ENCODE measurements around the gene NEDD9. TPM values are rescaled to one million over a fixed set of nuclear protein-coding genes. Genes with fewer than 3 reads are reported as not detected.
A peak's percentile ranks its signal among the peaks of the same experiment; 100 is the strongest.

The NEDD9 gene
- total and polyA plus RNA-seq, 2 of the 13 experiments (the other 11 are each of a cell fraction or from before 2014, with no cell fraction given) = 27.1 to 389 TPM

DNA sequence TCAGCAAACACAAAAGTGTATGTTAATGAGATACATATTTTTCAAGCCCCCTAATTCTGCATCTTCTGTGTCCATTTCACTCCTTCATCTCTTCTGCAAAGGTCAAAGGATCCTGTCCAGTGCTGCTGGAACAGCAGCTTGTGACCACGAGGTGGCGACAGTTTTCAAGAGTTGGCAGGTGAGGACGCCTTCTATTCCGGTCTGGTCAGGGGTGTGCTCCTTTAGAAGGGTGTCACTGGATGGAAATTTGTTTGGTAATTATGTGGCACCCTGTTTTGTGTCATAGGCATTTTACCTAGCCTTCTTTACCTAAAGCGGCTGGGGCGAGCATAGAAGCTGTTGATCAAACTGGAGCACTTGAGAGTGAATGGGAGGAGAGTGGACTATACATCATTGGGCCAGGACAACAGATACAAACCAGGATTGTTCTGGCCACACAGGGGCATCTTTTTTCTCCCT, 88.0 kb downstream of the NEDD9 start (continued):
- TF ChIP-seq, protein P1, sequence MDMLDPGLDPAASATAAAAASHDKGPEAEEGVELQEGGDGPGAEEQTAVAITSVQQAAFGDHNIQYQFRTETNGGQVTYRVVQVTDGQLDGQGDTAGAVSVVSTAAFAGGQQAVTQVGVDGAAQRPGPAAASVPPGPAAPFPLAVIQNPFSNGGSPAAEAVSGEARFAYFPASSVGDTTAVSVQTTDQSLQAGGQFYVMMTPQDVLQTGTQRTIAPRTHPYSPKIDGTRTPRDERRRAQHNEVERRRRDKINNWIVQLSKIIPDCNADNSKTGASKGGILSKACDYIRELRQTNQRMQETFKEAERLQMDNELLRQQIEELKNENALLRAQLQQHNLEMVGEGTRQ (IDR thresholded peaks at IDR 0.05; ENCODE audit: low read depth, low read length) = no peak
- TF ChIP-seq, protein P1 (CRISPR knock-in tag; IDR thresholded peaks at IDR 0.05; ENCODE audit: borderline replicate concordance) = no peak
- TF ChIP-seq KAT7 (CRISPR knock-in tag; IDR thresholded peaks at IDR 0.05; ENCODE audit: borderline replicate concordance) = 0 out of 2 replicates have a peak, but pooled peaks have one; percentile 7
- TF ChIP-seq RBM22 (optimal IDR thresholded peaks at IDR 0.05; ENCODE audit: low read length) = no peak
- peak; percentile 46; the same call in 1 of the 2 replicates for TF ChIP-seq HDAC2 (CRISPR knock-in tag; IDR thresholded peaks at IDR 0.05)
- TF ChIP-seq ZFP90 (CRISPR knock-in tag; IDR thresholded peaks at IDR 0.05; ENCODE audit: borderline replicate concordance) = 0 out of 2 replicates have a peak, but pooled peaks have one; percentile 27
- TF ChIP-seq, protein P2, sequence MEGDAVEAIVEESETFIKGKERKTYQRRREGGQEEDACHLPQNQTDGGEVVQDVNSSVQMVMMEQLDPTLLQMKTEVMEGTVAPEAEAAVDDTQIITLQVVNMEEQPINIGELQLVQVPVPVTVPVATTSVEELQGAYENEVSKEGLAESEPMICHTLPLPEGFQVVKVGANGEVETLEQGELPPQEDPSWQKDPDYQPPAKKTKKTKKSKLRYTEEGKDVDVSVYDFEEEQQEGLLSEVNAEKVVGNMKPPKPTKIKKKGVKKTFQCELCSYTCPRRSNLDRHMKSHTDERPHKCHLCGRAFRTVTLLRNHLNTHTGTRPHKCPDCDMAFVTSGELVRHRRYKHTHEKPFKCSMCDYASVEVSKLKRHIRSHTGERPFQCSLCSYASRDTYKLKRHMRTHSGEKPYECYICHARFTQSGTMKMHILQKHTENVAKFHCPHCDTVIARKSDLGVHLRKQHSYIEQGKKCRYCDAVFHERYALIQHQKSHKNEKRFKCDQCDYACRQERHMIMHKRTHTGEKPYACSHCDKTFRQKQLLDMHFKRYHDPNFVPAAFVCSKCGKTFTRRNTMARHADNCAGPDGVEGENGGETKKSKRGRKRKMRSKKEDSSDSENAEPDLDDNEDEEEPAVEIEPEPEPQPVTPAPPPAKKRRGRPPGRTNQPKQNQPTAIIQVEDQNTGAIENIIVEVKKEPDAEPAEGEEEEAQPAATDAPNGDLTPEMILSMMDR (CRISPR knock-in tag; IDR thresholded peaks at IDR 0.05) = peak; percentile 99
- peak; percentile 32; the same call in 1 of the 2 replicates for TF ChIP-seq KAT8 (CRISPR knock-in tag; IDR thresholded peaks at IDR 0.05)
- TF ChIP-seq NFKBIZ (CRISPR knock-in tag; IDR thresholded peaks at IDR 0.05) = 0 out of 2 replicates have a peak, but pooled peaks have one; percentile 30
- TF ChIP-seq SALL1 (CRISPR knock-in tag; IDR thresholded peaks at IDR 0.05) = peak; percentile 65
- TF ChIP-seq RXRB (CRISPR knock-in tag; IDR thresholded peaks at IDR 0.05; ENCODE audit: borderline replicate concordance) = peak; percentile 59; the same call in 1 of the 2 replicates
- peak; percentile 63 for TF ChIP-seq GATAD2A (CRISPR knock-in tag; IDR thresholded peaks at IDR 0.05)
- TF ChIP-seq, protein P3, sequence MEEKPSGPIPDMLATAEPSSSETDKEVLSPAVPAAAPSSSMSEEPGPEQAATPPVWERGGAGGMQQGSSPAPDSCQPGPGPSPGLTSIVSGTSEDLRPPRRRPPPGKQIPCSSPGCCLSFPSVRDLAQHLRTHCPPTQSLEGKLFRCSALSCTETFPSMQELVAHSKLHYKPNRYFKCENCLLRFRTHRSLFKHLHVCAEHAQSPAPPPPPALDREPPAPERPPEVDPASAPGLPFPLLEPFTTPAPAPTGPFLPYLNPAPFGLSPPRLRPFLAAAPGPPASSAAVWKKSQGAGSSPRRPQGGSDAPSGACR (CRISPR knock-in tag; IDR thresholded peaks at IDR 0.05) = no peak
- TF ChIP-seq, protein P4, sequence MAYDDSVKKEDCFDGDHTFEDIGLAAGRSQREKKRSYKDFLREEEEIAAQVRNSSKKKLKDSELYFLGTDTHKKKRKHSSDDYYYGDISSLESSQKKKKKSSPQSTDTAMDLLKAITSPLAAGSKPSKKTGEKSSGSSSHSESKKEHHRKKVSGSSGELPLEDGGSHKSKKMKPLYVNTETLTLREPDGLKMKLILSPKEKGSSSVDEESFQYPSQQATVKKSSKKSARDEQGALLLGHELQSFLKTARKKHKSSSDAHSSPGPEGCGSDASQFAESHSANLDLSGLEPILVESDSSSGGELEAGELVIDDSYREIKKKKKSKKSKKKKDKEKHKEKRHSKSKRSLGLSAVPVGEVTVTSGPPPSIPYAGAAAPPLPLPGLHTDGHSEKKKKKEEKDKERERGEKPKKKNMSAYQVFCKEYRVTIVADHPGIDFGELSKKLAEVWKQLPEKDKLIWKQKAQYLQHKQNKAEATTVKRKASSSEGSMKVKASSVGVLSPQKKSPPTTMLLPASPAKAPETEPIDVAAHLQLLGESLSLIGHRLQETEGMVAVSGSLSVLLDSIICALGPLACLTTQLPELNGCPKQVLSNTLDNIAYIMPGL (CRISPR knock-in tag; IDR thresholded peaks at IDR 0.05; ENCODE audit: borderline replicate concordance in 1 of 2, low read depth in 1 of 2) = peak in 1 of 2 experiments; percentile 76; a peak in 3 of 4 replicates
- TF ChIP-seq, protein P5, sequence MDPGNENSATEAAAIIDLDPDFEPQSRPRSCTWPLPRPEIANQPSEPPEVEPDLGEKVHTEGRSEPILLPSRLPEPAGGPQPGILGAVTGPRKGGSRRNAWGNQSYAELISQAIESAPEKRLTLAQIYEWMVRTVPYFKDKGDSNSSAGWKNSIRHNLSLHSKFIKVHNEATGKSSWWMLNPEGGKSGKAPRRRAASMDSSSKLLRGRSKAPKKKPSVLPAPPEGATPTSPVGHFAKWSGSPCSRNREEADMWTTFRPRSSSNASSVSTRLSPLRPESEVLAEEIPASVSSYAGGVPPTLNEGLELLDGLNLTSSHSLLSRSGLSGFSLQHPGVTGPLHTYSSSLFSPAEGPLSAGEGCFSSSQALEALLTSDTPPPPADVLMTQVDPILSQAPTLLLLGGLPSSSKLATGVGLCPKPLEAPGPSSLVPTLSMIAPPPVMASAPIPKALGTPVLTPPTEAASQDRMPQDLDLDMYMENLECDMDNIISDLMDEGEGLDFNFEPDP (CRISPR knock-in tag; conservative IDR thresholded peaks at IDR 0.05) = 0 out of 2 replicates have a peak, but pooled peaks have one; percentile 43
- TF ChIP-seq, protein P6, sequence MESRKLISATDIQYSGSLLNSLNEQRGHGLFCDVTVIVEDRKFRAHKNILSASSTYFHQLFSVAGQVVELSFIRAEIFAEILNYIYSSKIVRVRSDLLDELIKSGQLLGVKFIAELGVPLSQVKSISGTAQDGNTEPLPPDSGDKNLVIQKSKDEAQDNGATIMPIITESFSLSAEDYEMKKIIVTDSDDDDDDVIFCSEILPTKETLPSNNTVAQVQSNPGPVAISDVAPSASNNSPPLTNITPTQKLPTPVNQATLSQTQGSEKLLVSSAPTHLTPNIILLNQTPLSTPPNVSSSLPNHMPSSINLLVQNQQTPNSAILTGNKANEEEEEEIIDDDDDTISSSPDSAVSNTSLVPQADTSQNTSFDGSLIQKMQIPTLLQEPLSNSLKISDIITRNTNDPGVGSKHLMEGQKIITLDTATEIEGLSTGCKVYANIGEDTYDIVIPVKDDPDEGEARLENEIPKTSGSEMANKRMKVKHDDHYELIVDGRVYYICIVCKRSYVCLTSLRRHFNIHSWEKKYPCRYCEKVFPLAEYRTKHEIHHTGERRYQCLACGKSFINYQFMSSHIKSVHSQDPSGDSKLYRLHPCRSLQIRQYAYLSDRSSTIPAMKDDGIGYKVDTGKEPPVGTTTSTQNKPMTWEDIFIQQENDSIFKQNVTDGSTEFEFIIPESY (CRISPR knock-in tag; IDR thresholded peaks at IDR 0.05) = peak; percentile 56; the same call in 1 of the 2 replicates
- no peak for TF ChIP-seq PAF1 (CRISPR knock-in tag; IDR thresholded peaks at IDR 0.05)
- peak; percentile 98 for TF ChIP-seq SMC3 (IDR thresholded peaks at IDR 0.05; ENCODE audit: low read length)
- no peak for TF ChIP-seq EP300 (IDR thresholded peaks at IDR 0.05; ENCODE audit: low read depth in 2 of 2, low read length in 2 of 2)
- TF ChIP-seq EP300 (CRISPR knock-in tag; IDR thresholded peaks at IDR 0.05; ENCODE audit: borderline replicate concordance) = 0 out of 2 replicates have a peak, but pooled peaks have one; percentile 18

All from HepG2 (cell line).